Liver (tissue), 9 donors: ENCODE results near the gene KLHDC10. TPM values are rescaled to one million over a fixed set of nuclear protein-coding genes. Genes with fewer than 3 reads are reported as not detected.

Experiments used
- DNase-seq: peaks from one replicate; pipeline ENCODE4 v3.0.0-alpha.2; 2017; ENCODE audit warnings: low spot score
- H3K27ac ChIP-seq, 2 donors: one replicate each; pipeline ENCODE4 v1.7.0; 2013; ENCODE audit warnings: inconsistent platforms in 2 of 2, low read length in 2 of 2, control low read depth in 1 of 2, low read depth in 1 of 2, mild to moderate bottlenecking in 1 of 2
- H3K27me3 ChIP-seq, 4 donors: one replicate each; pipeline versions ENCODE4 v1.6.1 to v1.7.0; 2013; ENCODE audit warnings: low read length in 3 of 4, inconsistent platforms in 1 of 4, mild to moderate bottlenecking in 1 of 4, moderate library complexity in 1 of 4; ENCODE audit not compliant: control insufficient read depth in 4 of 4, insufficient read depth in 4 of 4
- H3K36me3 ChIP-seq, 4 donors: one replicate each; pipeline versions ENCODE4 v1.6.1 to v1.7.0; 2013; ENCODE audit warnings: low read length in 3 of 4, mild to moderate bottlenecking in 3 of 4, low read depth in 1 of 4, moderate library complexity in 1 of 4; ENCODE audit not compliant: control insufficient read depth in 4 of 4, insufficient read depth in 3 of 4
- H3K4me1 ChIP-seq, 4 donors: one replicate each; pipeline versions ENCODE4 v1.6.1 to v1.7.0; 2013; ENCODE audit warnings: low read length in 3 of 4, mild to moderate bottlenecking in 3 of 4, moderate library complexity in 1 of 4; ENCODE audit not compliant: control insufficient read depth in 4 of 4, insufficient read depth in 4 of 4
- H3K4me3 ChIP-seq, 3 donors: one replicate each; pipeline versions ENCODE4 v1.6.1 to v1.7.0; 2013; ENCODE audit warnings: low read length in 3 of 3, control low read depth in 1 of 3, low read depth in 1 of 3, mild to moderate bottlenecking in 1 of 3
- H3K9ac ChIP-seq, 2 donors: one replicate each; pipeline ENCODE4 v1.7.0; 2013; ENCODE audit warnings: low read length in 2 of 2, mild to moderate bottlenecking in 2 of 2, moderate library complexity in 2 of 2, control low read depth in 1 of 2, low read depth in 1 of 2
- H3K9me3 ChIP-seq, 4 donors: one replicate each; pipeline versions ENCODE4 v1.6.1 to v1.7.0; 2013; ENCODE audit warnings: low read length in 3 of 4; ENCODE audit not compliant: control insufficient read depth in 4 of 4
- CTCF ChIP-seq: fragments of 150-350 bp; IDR thresholded peaks from 2 replicates; pipeline ENCODE4 v1.5.1; 2017; ENCODE audit warnings: improper control_type of control experiment, low read depth, low read length; ENCODE audit not compliant: missing input control
- EGR1 ChIP-seq, 2 donors: IDR thresholded peaks; 2 replicates each; pipeline ENCODE4 v1.6.1; 2016 to 2018; ENCODE audit warnings: antibody characterized with exemption in 2 of 2, low read depth in 2 of 2
- FOXA1 ChIP-seq: IDR thresholded peaks from 2 replicates; pipeline ENCODE4 v1.6.1; 2016; ENCODE audit warnings: antibody characterized with exemption
- HNF4A ChIP-seq, 2 donors: conservative IDR thresholded peaks; 2 replicates each; pipeline ENCODE4 v1.6.1; 2016; ENCODE audit warnings: antibody characterized with exemption in 2 of 2, mild to moderate bottlenecking in 2 of 2
- HNF4G ChIP-seq: IDR thresholded peaks from 2 replicates; pipeline ENCODE4 v1.6.1; 2016; ENCODE audit warnings: antibody characterized with exemption
- JUND ChIP-seq, 2 donors: IDR thresholded peaks; 2 replicates each; pipeline ENCODE4 v1.6.1; 2016; ENCODE audit warnings: antibody characterized with exemption in 2 of 2
- NR2F2 ChIP-seq: IDR thresholded peaks from 2 replicates; pipeline ENCODE4 v1.6.1; 2016; ENCODE audit warnings: antibody characterized with exemption
- RAD21 ChIP-seq, 2 donors: IDR thresholded peaks; 2 replicates each; pipeline ENCODE4 v1.6.1; 2016; ENCODE audit warnings: antibody characterized with exemption in 2 of 2, mild to moderate bottlenecking in 2 of 2
- REST ChIP-seq: IDR thresholded peaks from 2 replicates; pipeline ENCODE4 v1.6.1; 2016; ENCODE audit warnings: antibody characterized with exemption, mild to moderate bottlenecking
- RXRA ChIP-seq, 2 donors: IDR thresholded peaks; 2 replicates each; pipeline ENCODE4 v1.6.1; 2017 to 2018; ENCODE audit warnings: antibody characterized with exemption in 2 of 2, mild to moderate bottlenecking in 1 of 2
- TAF1 ChIP-seq: conservative IDR thresholded peaks from 2 replicates; pipeline ENCODE4 v1.6.1; 2016; ENCODE audit warnings: antibody characterized with exemption, mild to moderate bottlenecking
- YY1 ChIP-seq: IDR thresholded peaks from 2 replicates; pipeline ENCODE4 v1.6.1; 2016; ENCODE audit warnings: antibody characterized with exemption, mild to moderate bottlenecking
- WGBS: extraction: QIAGEN DNeasy Blood & Tissue Kit; methylation state at CpG from one replicate; pipeline ENCODE4 v1.1.7; 2013; 5-methylcytosine and 5-hydroxymethylcytosine counted together
- polyA plus RNA-seq, 2 donors: library from polyadenylated mRNA; stranded (reverse) in 1 of 2; unstranded in 1 of 2; fragments of 200-250 nt in 1 of 2; fragments of >200 nt in 1 of 2; fragmentation: Nextera tagmentation in 1 of 2; extraction: Ambion mirVana in 1 of 2; gene quantifications; one replicate each; pipeline versions ENCODE4 v1.2.1 to v1.2.3, GENCODE V29; 2013 to 2015
- total RNA-seq, 2 donors: library from RNA; depleted of rRNA; stranded (reverse); fragments of >200 nt; gene quantifications; one replicate each; pipeline ENCODE4 v1.2.3, GENCODE V29; 2014
- TF ChIP-seq, protein P1 (sequence below): IDR thresholded peaks from 2 replicates; pipeline ENCODE4 v1.6.1; 2016; ENCODE audit warnings: antibody characterized with exemption
- TF ChIP-seq, protein P2 (sequence below): IDR thresholded peaks from 2 replicates; pipeline ENCODE4 v1.6.1; 2016; ENCODE audit warnings: antibody characterized with exemption
- donor health status: healthy.
- donor health status: healthy.
- donor health status: healthy.
- donor health status: healthy.
- donor health status: healthy.

The KLHDC10 gene
- total and polyA plus RNA-seq, 4 donors = 10.8 to 31.2 (median 17.4) TPM

DNA sequence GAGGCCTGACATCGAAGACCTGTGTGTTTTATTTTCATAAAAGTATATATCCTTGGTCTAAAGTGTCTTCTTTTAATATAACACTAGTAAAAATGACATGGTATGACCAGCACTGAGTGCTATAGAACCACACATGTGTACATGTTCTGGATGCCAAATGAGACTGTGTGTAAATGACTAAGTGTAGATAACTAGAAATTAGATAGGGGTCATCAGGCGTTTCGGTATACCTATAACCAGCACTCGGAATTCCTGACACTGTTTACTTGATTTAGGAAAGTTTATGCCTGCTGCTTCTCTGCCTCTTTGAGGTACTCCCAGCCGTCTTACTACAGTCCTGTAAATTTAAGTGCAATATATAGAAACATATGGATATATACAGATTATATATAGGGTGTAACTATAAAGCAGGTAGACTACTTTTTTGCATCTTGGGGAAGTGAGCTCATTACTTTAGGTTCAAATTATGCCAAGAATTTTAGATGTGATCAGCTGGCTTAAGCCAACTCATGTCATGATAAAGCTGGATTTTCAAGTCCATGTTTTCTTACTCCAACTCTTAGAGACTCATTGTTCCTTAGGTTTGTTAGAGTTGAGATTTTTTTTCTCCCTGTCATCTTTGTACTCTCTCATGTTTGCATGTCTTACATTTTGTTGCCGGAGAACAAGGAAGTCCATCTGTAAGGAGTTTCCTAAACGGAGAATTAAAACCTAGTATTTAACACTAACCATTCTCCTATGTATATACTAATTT, 62.9 kb downstream of the KLHDC10 start (continued):
- no peak for TF ChIP-seq CTCF

DNA sequence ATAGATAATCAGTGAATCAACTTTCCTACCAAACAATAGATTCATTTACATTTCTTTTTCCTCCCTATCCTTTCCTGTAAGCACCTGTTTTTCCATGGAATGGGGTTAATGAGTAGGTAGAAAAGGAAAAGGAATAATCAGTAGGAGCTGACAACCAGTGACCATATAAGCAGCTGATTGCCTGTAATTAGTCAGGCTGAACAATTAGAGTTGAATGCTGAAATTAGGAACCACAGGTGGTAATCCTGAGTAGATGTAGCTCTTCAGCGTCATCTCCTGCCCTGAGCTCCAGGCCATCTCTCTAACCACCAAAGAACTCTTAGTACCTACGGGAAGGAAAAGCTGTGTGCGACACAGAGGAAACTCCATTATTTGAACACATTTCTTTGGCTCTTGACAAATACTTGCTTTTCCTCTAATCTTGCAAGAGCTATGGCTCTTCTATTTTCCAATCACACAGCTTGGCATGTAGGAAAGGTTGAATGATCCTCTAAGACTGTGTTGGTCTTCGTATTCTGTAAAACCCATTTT, 63.8 kb downstream of the KLHDC10 start:
- TF ChIP-seq YY1 (no peak), JUND (IDR thresholded peaks at IDR 0.05) (no peak), NR2F2 (no peak), EGR1 (IDR thresholded peaks at IDR 0.05; ENCODE audit: low read depth in 2 of 2) (no peak), TAF1 (no peak), HNF4G (no peak), FOXA1 (no peak), RXRA (IDR thresholded peaks at IDR 0.05) (no peak), RAD21 (IDR thresholded peaks at IDR 0.05) (no peak), HNF4A (conservative IDR thresholded peaks at IDR 0.05) (no peak), REST (no peak)
- TF ChIP-seq, protein P1, sequence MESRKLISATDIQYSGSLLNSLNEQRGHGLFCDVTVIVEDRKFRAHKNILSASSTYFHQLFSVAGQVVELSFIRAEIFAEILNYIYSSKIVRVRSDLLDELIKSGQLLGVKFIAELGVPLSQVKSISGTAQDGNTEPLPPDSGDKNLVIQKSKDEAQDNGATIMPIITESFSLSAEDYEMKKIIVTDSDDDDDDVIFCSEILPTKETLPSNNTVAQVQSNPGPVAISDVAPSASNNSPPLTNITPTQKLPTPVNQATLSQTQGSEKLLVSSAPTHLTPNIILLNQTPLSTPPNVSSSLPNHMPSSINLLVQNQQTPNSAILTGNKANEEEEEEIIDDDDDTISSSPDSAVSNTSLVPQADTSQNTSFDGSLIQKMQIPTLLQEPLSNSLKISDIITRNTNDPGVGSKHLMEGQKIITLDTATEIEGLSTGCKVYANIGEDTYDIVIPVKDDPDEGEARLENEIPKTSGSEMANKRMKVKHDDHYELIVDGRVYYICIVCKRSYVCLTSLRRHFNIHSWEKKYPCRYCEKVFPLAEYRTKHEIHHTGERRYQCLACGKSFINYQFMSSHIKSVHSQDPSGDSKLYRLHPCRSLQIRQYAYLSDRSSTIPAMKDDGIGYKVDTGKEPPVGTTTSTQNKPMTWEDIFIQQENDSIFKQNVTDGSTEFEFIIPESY = no peak
- TF ChIP-seq, protein P2, sequence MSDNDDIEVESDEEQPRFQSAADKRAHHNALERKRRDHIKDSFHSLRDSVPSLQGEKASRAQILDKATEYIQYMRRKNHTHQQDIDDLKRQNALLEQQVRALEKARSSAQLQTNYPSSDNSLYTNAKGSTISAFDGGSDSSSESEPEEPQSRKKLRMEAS = no peak
- 98% methylated on average over 4 of the region's 4 CpGs for WGBS

More for the DNA sequence above, 63.8 kb downstream of the KLHDC10 start:
- H3K4me3 ChIP-seq = no peak overlapping the region
- H3K9me3 ChIP-seq = no peaks in the 10 kb centered on the region
- H3K9ac ChIP-seq = no peak overlapping the region
- no peak overlapping the region for H3K27ac ChIP-seq
- no peaks in the 10 kb centered on the region for H3K27me3 ChIP-seq
- peaks cover 5 to 58% (median 43%) of the 10 kb centered on the region in 4 donors for H3K36me3 ChIP-seq
- no peaks in the 10 kb centered on the region for H3K4me1 ChIP-seq
- no peak for DNase-seq
